Measurements from ENCODE around the gene TOMM7. TPM values are rescaled to one million over a fixed set of nuclear protein-coding genes. Genes with fewer than 3 reads are reported as not detected.
"Not testable (repeated sequence)": the region's sequence is repeated elsewhere in the genome, so short reads cannot be mapped to it uniquely, and the experiment has no call there.

The TOMM7 gene
- polyA plus RNA-seq, 1 experiment: 390 TPM

GRCh38 chr7:22851145-22851544 lies 28.5 kb upstream of the TOMM7 start:
- ChIA-PET CTCF (interaction anchor here (0.6 to 1.7 kb wide), 2 partner anchors 204 to 245 kb away, joined by 3 to 6 read pairs; no protein-coding TSS in a partner anchor), POLR2A (no interaction called here)
- no peak overlapping the region for H3K4me3 ChIP-seq (ENCODE audit: low read depth, low read length)
- no peak for TF ChIP-seq CTCF (IDR thresholded peaks at IDR 0.05; ENCODE audit: low read depth, low read length)
- no peaks in the 10 kb centered on the region; the same call in 1 of the 2 replicates for H3K9me3 ChIP-seq (ENCODE audit: control insufficient read depth, insufficient read depth, low read length)
- H3K27ac ChIP-seq (ENCODE audit: low read depth, low read length): no peak overlapping the region
- no peaks in the 10 kb centered on the region for H3K27me3 ChIP-seq (ENCODE audit: control insufficient read depth, insufficient read depth, low read length)
- no peak for DNase-seq (ENCODE audit: low read depth, low spot score)

- H3K4me3 ChIP-seq (ENCODE audit: low read depth, low read length); H3K27ac ChIP-seq (ENCODE audit: low read depth, low read length); POLR2A ChIA-PET; CTCF ChIA-PET; H3K9me3 ChIP-seq (ENCODE audit: control insufficient read depth, insufficient read depth, low read length); DNase-seq (ENCODE audit: low read depth, low spot score); H3K27me3 ChIP-seq (ENCODE audit: control insufficient read depth, insufficient read depth, low read length): not testable (repeated sequence)
These were observed 27.7 kb upstream of the TOMM7 start for GRCh38 chr7:22850394-22850793.

GRCh38 chr7:22849662-22850061 lies 27.0 kb upstream of the TOMM7 start:
- peaks cover 3% of the 10 kb centered on the region for H3K9me3 ChIP-seq (ENCODE audit: control insufficient read depth, insufficient read depth, low read length)
- no peaks in the 10 kb centered on the region for H3K27me3 ChIP-seq (ENCODE audit: control insufficient read depth, insufficient read depth, low read length)
- DNase-seq (ENCODE audit: low read depth, low spot score): no peak
- no peak overlapping the region for H3K27ac ChIP-seq (ENCODE audit: low read depth, low read length)
- ChIA-PET POLR2A (no interaction called here), CTCF (interaction anchor here (0.6 kb wide), 1 partner anchor 121 kb away, joined by 3 read pairs; no protein-coding TSS in a partner anchor)
- no peak for TF ChIP-seq CTCF (IDR thresholded peaks at IDR 0.05; ENCODE audit: low read depth, low read length)
- H3K4me3 ChIP-seq (ENCODE audit: low read depth, low read length): no peak overlapping the region

GRCh38 chr7:22849172-22849571 lies 26.5 kb upstream of the TOMM7 start:
- H3K4me3 ChIP-seq (ENCODE audit: low read depth, low read length): no peak overlapping the region
- CTCF ChIA-PET: interaction anchor here (0.6 kb wide), 1 partner anchor 120 kb away, joined by 3 read pairs; no protein-coding TSS in a partner anchor
- POLR2A ChIA-PET: no interaction called here
- peaks cover 3% of the 10 kb centered on the region; the same call in 1 of the 2 replicates for H3K9me3 ChIP-seq (ENCODE audit: control insufficient read depth, insufficient read depth, low read length)
- no peak for DNase-seq (ENCODE audit: low read depth, low spot score)
- no peaks in the 10 kb centered on the region for H3K27me3 ChIP-seq (ENCODE audit: control insufficient read depth, insufficient read depth, low read length)
- no peak overlapping the region for H3K27ac ChIP-seq (ENCODE audit: low read depth, low read length)
- TF ChIP-seq CTCF (IDR thresholded peaks at IDR 0.05; ENCODE audit: low read depth, low read length): no peak

- CTCF ChIA-PET: interaction anchor here (1.0 kb wide), 1 partner anchor 209 kb away, joined by 3 read pairs; no protein-coding TSS in a partner anchor
- no peak for TF ChIP-seq CTCF (IDR thresholded peaks at IDR 0.05; ENCODE audit: low read depth, low read length)
These were observed 24.3 kb upstream of the TOMM7 start for GRCh38 chr7:22846961-22847360.

More at GRCh38 chr7:22846961-22847360, 24.3 kb upstream of the TOMM7 start:
- DNase-seq (ENCODE audit: low read depth, low spot score): no peak
- H3K27ac ChIP-seq (ENCODE audit: low read depth, low read length): no peak overlapping the region
- POLR2A ChIA-PET: no interaction called here
- H3K9me3 ChIP-seq (ENCODE audit: control insufficient read depth, insufficient read depth, low read length): peaks cover 3% of the 10 kb centered on the region
- no peak overlapping the region for H3K4me3 ChIP-seq (ENCODE audit: low read depth, low read length)
- no peaks in the 10 kb centered on the region for H3K27me3 ChIP-seq (ENCODE audit: control insufficient read depth, insufficient read depth, low read length)
